RWPE1 (cell line): ENCODE data around the gene HACD2.

Experiments used
- CTCF ChIA-PET: fragments of 350-600 bp; sonication (Branson Sonifier 250); formaldehyde crosslinking; extraction: SDS; loops from one replicate; lab custom pipeline; 2021; lab: Yijun Ruan, JAX
- POLR2A ChIA-PET: fragments of 400-600 bp; formaldehyde crosslinking; extraction: SDS; loops from one replicate; lab custom pipeline; 2020; ENCODE audit warnings: antibody characterized with exemption; ENCODE audit not compliant: low non-redundant PET; lab: Yijun Ruan, JAX
- DNase-seq: peaks from one replicate; pipeline ENCODE4 v3.0.0; 2012; ENCODE audit warnings: low spot score
- H3K27ac ChIP-seq: fragments of 450-650 bp; 2 replicates; pipeline ENCODE4 v1.5.1; 2017
- CTCF ChIP-seq: fragments of 450-650 bp; conservative IDR thresholded peaks from 2 replicates; pipeline ENCODE4 v1.5.1; 2017; ENCODE audit warnings: low read depth, mild to moderate bottlenecking

Gene HACD2

GRCh38 chr3:123622766-123623165 is 37.9 kb upstream of the HACD2 start:
- CTCF ChIA-PET: interaction anchor here (1.7 kb wide), 1 partner anchor 101 kb away, joined by 6 read pairs; no protein-coding TSS in a partner anchor
- H3K27ac ChIP-seq: peak overlapping the region; percentile 83
- no peak for DNase-seq
- TF ChIP-seq CTCF: no peak
- POLR2A ChIA-PET: no interaction called here

- no peak for TF ChIP-seq CTCF
- H3K27ac ChIP-seq: peak overlapping the region; percentile 19; the same call in 1 of the 2 replicates
- POLR2A ChIA-PET: no interaction called here
- CTCF ChIA-PET: no interaction called here
- DNase-seq: no peak
Observed at GRCh38 chr3:123621850-123622189, 37.0 kb upstream of the HACD2 start.

GRCh38 chr3:123621186-123621849 is 36.5 kb upstream of the HACD2 start:
- ChIA-PET POLR2A (no interaction called here), CTCF (no interaction called here)
- no peak for TF ChIP-seq CTCF
- H3K27ac ChIP-seq: 0 out of 2 replicates have a peak overlapping the region, but pooled peaks have one; percentile 19
- DNase-seq: no peak

- no peak for TF ChIP-seq CTCF
- CTCF ChIA-PET: no interaction called here
- POLR2A ChIA-PET: no interaction called here
- H3K27ac ChIP-seq: no peak overlapping the region
- DNase-seq: no peak
Observed at GRCh38 chr3:123620343-123620742, 35.5 kb upstream of the HACD2 start.

- no peak for DNase-seq
- no peak for TF ChIP-seq CTCF
- peak overlapping the region; percentile 81 for H3K27ac ChIP-seq
- CTCF ChIA-PET: interaction anchor here (0.7 to 1.6 kb wide), 3 partner anchors 23 to 1259 kb away, joined by 3 to 6 read pairs (median 5); no protein-coding TSS in a partner anchor
- POLR2A ChIA-PET: interaction anchor here (1.2 kb wide), 1 partner anchor 13 kb away, joined by 3 read pairs; no protein-coding TSS in a partner anchor
Observed at GRCh38 chr3:123618768-123619484, 34.1 kb upstream of the HACD2 start.

GRCh38 chr3:123618076-123618708 is 33.3 kb upstream of the HACD2 start:
- H3K27ac ChIP-seq: peak overlapping the region; percentile 81
- CTCF ChIA-PET: interaction anchor here (0.6 to 1.6 kb wide), 3 partner anchors 24 to 136 kb away, joined by 4 to 6 read pairs (median 5); no protein-coding TSS in a partner anchor
- TF ChIP-seq CTCF: no peak
- POLR2A ChIA-PET: interaction anchor here (1.2 kb wide), 1 partner anchor 12 kb away, joined by 3 read pairs; no protein-coding TSS in a partner anchor
- no peak for DNase-seq
